HEK293 (cell line): ENCODE results near the gene TRIM24.

Experiments used
- BCL11A ChIP-seq: fragments of 450-650 bp; formaldehyde crosslinking; IDR thresholded peaks from 2 replicates; pipeline ENCODE4 v1.5.1; 2016; ENCODE audit warnings: low read depth, missing biosample characterization, missing genetic modification characterization
- EGR2 ChIP-seq: fragments of 450-650 bp; formaldehyde crosslinking; IDR thresholded peaks from 2 replicates; pipeline ENCODE4 v1.5.1; 2016; ENCODE audit warnings: low read depth, missing biosample characterization, missing genetic modification characterization
- GLIS1 ChIP-seq: fragments of 450-650 bp; formaldehyde crosslinking; IDR thresholded peaks from 2 replicates; pipeline ENCODE4 v1.5.1; 2016; ENCODE audit warnings: missing biosample characterization, missing genetic modification characterization
- GLIS2 ChIP-seq: fragments of 450-650 bp; formaldehyde crosslinking; IDR thresholded peaks from 2 replicates; pipeline ENCODE4 v1.5.1; 2016; ENCODE audit warnings: missing biosample characterization, missing genetic modification characterization
- HIC1 ChIP-seq: fragments of 450-650 bp; formaldehyde crosslinking; IDR thresholded peaks from 2 replicates; pipeline ENCODE4 v1.5.1; 2016; ENCODE audit warnings: missing biosample characterization, missing genetic modification characterization
- KLF7 ChIP-seq: fragments of 450-650 bp; formaldehyde crosslinking; IDR thresholded peaks from 2 replicates; pipeline ENCODE4 v1.5.1; 2016; ENCODE audit warnings: missing biosample characterization, missing genetic modification characterization, borderline replicate concordance
- PATZ1 ChIP-seq: fragments of 450-650 bp; formaldehyde crosslinking; IDR thresholded peaks from 2 replicates; pipeline ENCODE4 v1.5.1; 2016; ENCODE audit warnings: missing biosample characterization, missing genetic modification characterization
- SP2 ChIP-seq: fragments of 450-650 bp; formaldehyde crosslinking; IDR thresholded peaks from 2 replicates; pipeline ENCODE4 v1.5.1; 2016; ENCODE audit warnings: missing biosample characterization, missing genetic modification characterization
- WT1 ChIP-seq: fragments of 450-650 bp; formaldehyde crosslinking; IDR thresholded peaks from 2 replicates; pipeline ENCODE4 v1.5.1; 2016; ENCODE audit warnings: missing biosample characterization, missing genetic modification characterization
- ZBTB10 ChIP-seq: fragments of 450-650 bp; formaldehyde crosslinking; IDR thresholded peaks from 2 replicates; pipeline ENCODE4 v1.5.1; 2016; ENCODE audit warnings: missing biosample characterization, missing genetic modification characterization
- ZBTB11 ChIP-seq: fragments of 450-650 bp; formaldehyde crosslinking; conservative IDR thresholded peaks from 2 replicates; pipeline ENCODE4 v1.5.1; 2016; ENCODE audit warnings: low read depth, missing biosample characterization, missing genetic modification characterization
- ZBTB20 ChIP-seq: fragments of 450-650 bp; formaldehyde crosslinking; IDR thresholded peaks from 2 replicates; pipeline ENCODE4 v1.5.1; 2016; ENCODE audit warnings: missing biosample characterization, missing genetic modification characterization
- ZBTB26 ChIP-seq: fragments of 450-650 bp; formaldehyde crosslinking; optimal IDR thresholded peaks from 2 replicates; pipeline ENCODE3; 2016; ENCODE audit warnings: missing biosample characterization, mild to moderate bottlenecking, missing genetic modification characterization
- ZBTB7A ChIP-seq: fragments of 450-650 bp; formaldehyde crosslinking; IDR thresholded peaks from 2 replicates; pipeline ENCODE4 v1.5.1; 2016; ENCODE audit warnings: low read depth, missing biosample characterization, missing genetic modification characterization
- ZEB2 ChIP-seq: fragments of 450-650 bp; formaldehyde crosslinking; IDR thresholded peaks from 2 replicates; pipeline ENCODE4 v1.5.1; 2016; ENCODE audit warnings: missing biosample characterization, missing genetic modification characterization
- ZFP3 ChIP-seq: fragments of 450-650 bp; formaldehyde crosslinking; IDR thresholded peaks from 2 replicates; pipeline ENCODE4 v1.5.1; 2016; ENCODE audit warnings: low read depth, missing biosample characterization, missing genetic modification characterization
- ZFP69B ChIP-seq: fragments of 450-650 bp; formaldehyde crosslinking; IDR thresholded peaks from 2 replicates; pipeline ENCODE4 v1.5.1; 2016; ENCODE audit warnings: missing biosample characterization, missing genetic modification characterization
- ZNF24 ChIP-seq: fragments of 450-650 bp; formaldehyde crosslinking; IDR thresholded peaks from 2 replicates; pipeline ENCODE4 v1.5.1; 2016; ENCODE audit warnings: missing biosample characterization, missing genetic modification characterization
- ZNF274 ChIP-seq, 2 experiments: fragments of 200-500 bp in 1 of 2; fragments of 450-650 bp in 1 of 2; sonication (Bioruptor generic) in 1 of 2; formaldehyde crosslinking in 1 of 2; IDR thresholded peaks; 2 replicates each; pipeline versions ENCODE4 v1.5.1 to v1.6.1; 2014 to 2016; ENCODE audit warnings: borderline replicate concordance in 1 of 2, inconsistent platforms in 1 of 2, low read length in 1 of 2, missing biosample characterization in 1 of 2, missing genetic modification characterization in 1 of 2
- ZNF335 ChIP-seq: fragments of 450-650 bp; formaldehyde crosslinking; conservative IDR thresholded peaks from 2 replicates; pipeline ENCODE4 v1.5.1; 2016; ENCODE audit warnings: missing biosample characterization, missing genetic modification characterization
- ZNF37A ChIP-seq: fragments of 450-650 bp; IDR thresholded peaks from 2 replicates; pipeline ENCODE4 v1.5.1; 2018; ENCODE audit warnings: missing biosample characterization, missing genetic modification characterization
- ZNF580 ChIP-seq: fragments of 450-650 bp; formaldehyde crosslinking; IDR thresholded peaks from 2 replicates; pipeline ENCODE4 v1.5.1; 2016; ENCODE audit warnings: missing biosample characterization, missing genetic modification characterization
- ZNF596 ChIP-seq: fragments of 450-650 bp; IDR thresholded peaks from 2 replicates; pipeline ENCODE4 v1.5.0; 2018; ENCODE audit warnings: missing biosample characterization, mild to moderate bottlenecking, missing genetic modification characterization, moderate library complexity
- ZNF600 ChIP-seq: fragments of 450-650 bp; formaldehyde crosslinking; IDR thresholded peaks from 2 replicates; pipeline ENCODE4 v1.5.1; 2016; ENCODE audit warnings: missing biosample characterization, missing genetic modification characterization
- ZNF623 ChIP-seq: fragments of 450-650 bp; formaldehyde crosslinking; IDR thresholded peaks from 2 replicates; pipeline ENCODE4 v1.5.1; 2016; ENCODE audit warnings: missing biosample characterization, missing genetic modification characterization
- ZNF660 ChIP-seq: fragments of 450-650 bp; IDR thresholded peaks from 2 replicates; pipeline ENCODE4 v1.5.1; 2018; ENCODE audit warnings: missing biosample characterization, mild to moderate bottlenecking, missing genetic modification characterization
- ZSCAN23 ChIP-seq: fragments of 450-650 bp; formaldehyde crosslinking; IDR thresholded peaks from 2 replicates; pipeline ENCODE4 v1.5.1; 2016; ENCODE audit warnings: missing biosample characterization, missing genetic modification characterization
- ZSCAN30 ChIP-seq: fragments of 450-650 bp; IDR thresholded peaks from 2 replicates; pipeline ENCODE4 v1.5.1; 2018; ENCODE audit warnings: missing biosample characterization, mild to moderate bottlenecking, missing genetic modification characterization, moderate library complexity

The TRIM24 gene

GRCh38 chr7:138460176-138460648 lies at the start of gene TRIM24 (continued):
- peak; percentile 55 for TF ChIP-seq GLIS1
- peak; percentile 70 for TF ChIP-seq ZBTB11
- TF ChIP-seq ZSCAN30 (tag by site-specific recombination) = peak; percentile 36
- peak; percentile 60; the same call in 1 of the 2 replicates for TF ChIP-seq KLF7 (tag by site-specific recombination)
- no peak for TF ChIP-seq ZNF596 (tag by site-specific recombination)
- TF ChIP-seq PATZ1 = peak; percentile 91
- TF ChIP-seq ZNF623 (tag by site-specific recombination) = no peak
- peak; percentile 66; the same call in 1 of the 2 replicates for TF ChIP-seq ZBTB20 (tag by site-specific recombination)
- peak; percentile 80 for TF ChIP-seq ZEB2
- 0 out of 2 replicates have a peak, but pooled peaks have one; percentile 53 for TF ChIP-seq ZNF24 (tag by site-specific recombination)
- peak; percentile 49; the same call in 1 of the 2 replicates for TF ChIP-seq ZFP69B (tag by site-specific recombination)
- TF ChIP-seq GLIS2 (tag by site-specific recombination) = peak; percentile 98
- peak; percentile 65 for TF ChIP-seq ZNF660
- TF ChIP-seq EGR2 = peak; percentile 90
- TF ChIP-seq ZNF580 (tag by site-specific recombination) = 0 out of 2 replicates have a peak, but pooled peaks have one; percentile 62
- TF ChIP-seq ZFP3 (tag by site-specific recombination) = no peak
- TF ChIP-seq ZNF274 (IDR thresholded peaks at IDR 0.05; ENCODE audit: low read length) = no peak
- TF ChIP-seq ZNF274 (tag by site-specific recombination; IDR thresholded peaks at IDR 0.05; ENCODE audit: borderline replicate concordance) = no peak
- TF ChIP-seq SP2 (tag by site-specific recombination) = peak; percentile 82
- TF ChIP-seq BCL11A (tag by site-specific recombination) = 0 out of 2 replicates have a peak, but pooled peaks have one; percentile 23
- peak; percentile 64 for TF ChIP-seq WT1 (tag by site-specific recombination)
- TF ChIP-seq HIC1 (tag by site-specific recombination) = peak; percentile 79
- TF ChIP-seq ZBTB26 (tag by site-specific recombination) = peak; percentile 69
- TF ChIP-seq ZSCAN23 (tag by site-specific recombination) = no peak
- TF ChIP-seq ZNF335 = peak; percentile 71
- TF ChIP-seq ZNF600 (tag by site-specific recombination) = peak; percentile 60; the same call in 1 of the 2 replicates
- no peak for TF ChIP-seq ZNF37A (tag by site-specific recombination)
- TF ChIP-seq ZBTB10 (tag by site-specific recombination) = peak; percentile 78
- 0 out of 2 replicates have a peak, but pooled peaks have one; percentile 76 for TF ChIP-seq ZBTB7A (tag by site-specific recombination)
